ENCODE data around the gene COL5A1.
"Not testable (repeated sequence)": the region's sequence is repeated elsewhere in the genome, so short reads cannot be mapped to it uniquely, and the experiment has no call there.

Gene COL5A1

GRCh38 chr9:134678666-134679443, 37.3 kb downstream of the COL5A1 start:
- DNase-seq (ENCODE audit: low spot score), result no peak

DNA sequence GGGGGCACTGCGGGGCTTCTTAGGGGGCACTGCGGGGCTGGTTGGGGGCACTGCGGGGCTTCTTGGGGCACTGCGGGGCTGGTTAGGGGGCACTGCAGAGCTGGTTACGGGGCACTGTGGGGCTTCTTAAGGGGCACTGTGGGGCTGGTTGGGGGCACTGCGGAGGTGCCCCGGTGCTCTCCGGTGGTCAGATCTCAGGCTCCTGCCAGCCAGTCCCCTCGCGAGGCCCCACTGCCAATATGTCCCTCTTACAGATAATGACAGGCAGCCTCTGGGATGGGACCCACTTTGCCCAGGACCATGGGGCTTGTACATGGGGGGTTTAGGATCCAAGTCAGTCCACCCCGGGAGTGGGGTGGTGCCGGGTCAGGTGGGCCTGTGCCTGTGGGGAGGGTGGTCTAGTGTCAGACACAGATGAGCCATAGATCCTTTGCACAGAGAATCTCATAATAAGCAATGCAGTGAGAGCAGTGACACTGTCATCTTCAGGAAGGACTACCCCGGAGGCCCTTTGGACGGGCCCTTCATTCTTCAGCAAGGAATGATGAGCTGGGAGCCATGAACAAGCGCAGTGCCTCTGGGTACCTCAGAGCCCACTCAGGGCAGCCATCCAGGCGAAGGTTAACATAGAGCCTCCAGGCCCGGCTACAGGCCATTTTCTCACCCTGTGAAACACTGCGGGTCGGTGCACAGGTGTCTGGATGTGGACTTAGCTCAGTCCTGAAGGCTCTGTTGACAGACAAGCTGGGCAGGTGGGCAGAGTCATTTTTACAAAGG, 38.2 kb downstream of the COL5A1 start:
- no peak for DNase-seq (ENCODE audit: low spot score)

DNA sequence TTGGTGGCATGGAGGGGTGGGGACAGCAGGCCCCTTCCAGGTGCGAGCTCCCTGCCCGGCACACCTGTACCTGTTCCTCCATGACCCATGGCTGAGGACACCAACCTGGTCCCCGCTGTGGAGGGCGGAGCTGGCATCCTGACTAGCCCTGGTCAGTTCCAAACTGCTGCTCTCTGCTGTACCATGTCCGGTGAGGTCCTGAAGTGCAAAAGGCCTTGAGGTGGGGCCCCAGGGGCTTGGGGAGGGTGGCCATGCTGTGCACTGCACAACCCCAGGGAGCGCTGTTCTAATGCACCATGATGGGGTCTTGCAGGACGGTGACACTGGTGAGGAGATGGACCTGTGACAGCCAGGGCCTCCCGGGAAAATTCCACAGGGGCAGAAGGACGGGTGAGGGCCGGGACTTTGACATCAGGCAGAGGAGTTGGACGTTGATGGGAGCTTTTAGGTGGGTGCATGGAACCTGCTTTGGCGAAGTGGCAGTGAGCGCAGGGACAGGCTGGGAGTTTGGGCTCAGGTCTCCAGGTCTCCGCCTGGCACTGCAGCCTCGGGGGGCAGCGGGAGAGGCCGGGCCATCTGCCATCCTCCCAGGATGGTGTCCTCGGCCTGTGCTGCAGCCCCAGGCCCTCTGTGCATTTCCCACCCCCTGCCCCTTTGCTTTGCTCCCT, 38.9 kb downstream of the COL5A1 start:
- no peak for DNase-seq (ENCODE audit: low spot score)

- no peak for DNase-seq (ENCODE audit: low spot score)
Observed at GRCh38 chr9:134681061-134681661, 39.6 kb downstream of the COL5A1 start.

DNA sequence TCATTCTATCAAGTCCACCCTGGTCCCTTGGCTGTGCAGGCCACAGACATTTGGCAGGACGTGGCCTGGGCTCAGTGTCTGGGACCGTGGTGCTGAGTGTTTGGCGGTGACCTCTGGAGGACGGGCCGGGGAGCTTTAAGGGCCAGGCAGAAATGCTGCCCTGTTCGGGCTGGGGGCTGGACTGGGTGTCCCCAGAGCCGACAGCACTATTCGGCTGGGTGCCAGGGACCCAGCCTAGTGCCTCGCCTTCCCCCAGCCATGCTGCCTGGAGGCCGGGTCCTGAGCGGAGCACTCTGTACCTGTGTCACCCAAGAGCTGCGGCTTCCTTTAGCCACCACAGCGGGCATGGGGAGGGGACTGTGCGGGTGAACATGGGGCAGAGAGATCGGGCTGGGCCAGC, 40.4 kb downstream of the COL5A1 start:
- DNase-seq (ENCODE audit: low spot score), result no peak

DNA sequence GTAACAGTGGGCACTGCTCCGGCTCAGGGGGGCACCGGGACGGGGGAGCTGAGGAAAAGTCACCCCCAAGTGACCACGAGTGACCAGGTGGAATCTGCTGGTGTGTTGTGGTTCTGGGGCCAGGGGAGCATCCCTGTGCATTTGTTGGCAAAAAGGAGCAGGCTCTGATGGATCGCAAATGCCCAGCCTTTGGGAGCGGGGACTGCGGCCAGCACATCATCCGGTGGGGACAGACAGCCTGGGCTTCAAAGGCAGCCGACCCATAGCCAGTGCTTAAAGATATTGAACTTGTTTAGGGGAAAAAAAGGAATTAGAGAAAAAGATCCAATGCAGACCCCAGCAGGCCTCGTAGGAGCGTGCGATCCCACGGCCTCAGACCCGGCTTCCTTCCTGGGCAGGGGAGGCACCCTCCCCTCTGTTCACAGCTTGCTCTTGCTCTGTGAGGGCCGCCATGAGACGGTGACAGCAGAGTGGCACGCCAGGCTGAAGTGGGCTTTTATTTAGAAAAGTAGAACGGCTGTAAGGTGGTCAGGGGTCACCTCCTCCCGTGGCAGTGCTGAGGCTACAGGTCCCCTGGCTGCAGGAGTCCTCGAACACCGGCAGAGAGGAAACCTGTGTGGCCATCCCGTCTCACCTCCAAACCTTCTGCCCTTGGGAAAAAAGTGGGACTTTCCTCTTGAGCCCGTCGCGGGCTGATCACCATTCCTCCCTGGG, 41.2 kb downstream of the COL5A1 start:
- no peak for DNase-seq (ENCODE audit: low spot score)

GRCh38 chr9:134683714-134684374, 42.2 kb downstream of the COL5A1 start:
- DNase-seq (ENCODE audit: low spot score), result no peak

DNA sequence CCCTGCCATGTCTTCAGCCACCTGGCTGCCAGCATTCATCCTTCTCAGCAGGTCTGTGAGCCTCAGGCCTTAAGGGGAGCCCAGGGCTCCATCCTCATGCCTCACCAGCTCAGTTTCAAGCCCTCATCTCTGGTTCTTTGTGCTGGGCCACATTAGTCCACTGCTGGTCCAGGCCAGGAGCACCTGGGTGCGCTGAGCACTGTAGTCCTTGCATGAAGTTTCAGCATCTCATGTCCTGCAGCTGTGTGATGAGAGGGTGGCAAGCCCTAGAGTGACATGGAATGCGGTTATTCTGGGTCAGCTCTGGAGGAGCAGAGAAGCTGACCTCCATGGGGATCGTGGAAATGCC, 42.7 kb downstream of the COL5A1 start:
- no peak for DNase-seq (ENCODE audit: low spot score)

DNA sequence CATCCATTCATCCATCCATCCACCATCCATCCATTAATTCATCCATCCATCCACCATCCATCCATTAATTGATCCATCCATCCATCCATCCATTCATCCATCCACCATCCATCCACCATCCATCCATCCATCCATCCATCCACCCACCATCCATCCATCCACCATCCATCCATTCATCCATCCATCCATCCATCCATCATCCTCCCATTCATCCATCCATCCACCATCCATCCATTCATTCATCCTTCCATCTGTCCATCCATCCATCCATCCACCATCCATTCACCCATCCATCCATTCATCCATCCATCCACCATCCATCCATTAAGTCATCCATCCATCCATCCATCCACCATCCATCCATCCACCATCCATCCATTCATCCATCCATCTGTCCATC, 43.3 kb downstream of the COL5A1 start:
- not testable (repeated sequence) for DNase-seq (ENCODE audit: low spot score)

DNA sequence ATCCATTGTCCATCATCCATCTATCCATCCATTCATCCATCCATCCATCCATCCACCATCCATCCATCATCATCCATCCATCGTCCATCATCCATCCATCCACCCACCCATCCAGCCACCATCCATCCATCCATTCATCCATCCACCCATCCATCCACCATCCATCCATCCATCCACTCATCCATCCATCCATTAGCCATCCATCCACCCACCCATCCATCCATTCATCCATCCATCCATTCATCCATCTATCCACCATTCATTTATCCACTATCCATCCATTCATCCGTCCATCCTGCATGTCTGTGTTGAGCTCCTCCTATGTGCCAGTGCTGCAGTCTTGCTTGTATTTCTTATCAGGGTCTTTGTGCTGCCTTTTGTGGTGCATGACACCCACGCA, 44.2 kb downstream of the COL5A1 start:
- DNase-seq (ENCODE audit: low spot score), result no peak

DNA sequence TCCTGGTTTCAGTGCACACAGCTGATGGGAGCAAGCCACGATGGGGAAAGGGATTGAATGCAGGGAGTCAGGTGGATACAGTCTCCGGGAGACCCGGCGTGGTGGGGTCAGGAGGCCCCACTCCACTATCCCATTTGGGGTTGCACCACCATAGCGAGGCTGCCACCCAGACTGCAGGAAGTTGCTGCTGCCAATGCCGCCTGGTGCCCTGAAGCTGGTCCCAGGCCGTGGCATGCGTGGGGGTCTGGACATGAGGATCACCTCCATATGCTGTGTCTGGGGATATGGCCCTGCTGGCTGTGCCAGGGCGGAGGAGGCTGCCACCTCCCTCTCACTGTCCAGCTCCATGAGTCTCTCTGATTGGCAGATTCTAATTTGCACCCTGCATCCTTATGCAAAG, 45.3 kb downstream of the COL5A1 start:
- DNase-seq (ENCODE audit: low spot score), result no peak

GRCh38 chr9:134687556-134687955, 46.0 kb downstream of the COL5A1 start:
- no peak for DNase-seq (ENCODE audit: low spot score)

- DNase-seq (ENCODE audit: low spot score), result no peak
Observed at GRCh38 chr9:134688231-134688630, 46.6 kb downstream of the COL5A1 start.

- DNase-seq (ENCODE audit: low spot score), result no peak
Observed at GRCh38 chr9:134688661-134689320, 47.2 kb downstream of the COL5A1 start.

- DNase-seq (ENCODE audit: low spot score), result peak; percentile 17
Observed at GRCh38 chr9:134689321-134690181, 47.9 kb downstream of the COL5A1 start.

GRCh38 chr9:134690301-134690751, 48.7 kb downstream of the COL5A1 start:
- DNase-seq (ENCODE audit: low spot score), result no peak

DNA sequence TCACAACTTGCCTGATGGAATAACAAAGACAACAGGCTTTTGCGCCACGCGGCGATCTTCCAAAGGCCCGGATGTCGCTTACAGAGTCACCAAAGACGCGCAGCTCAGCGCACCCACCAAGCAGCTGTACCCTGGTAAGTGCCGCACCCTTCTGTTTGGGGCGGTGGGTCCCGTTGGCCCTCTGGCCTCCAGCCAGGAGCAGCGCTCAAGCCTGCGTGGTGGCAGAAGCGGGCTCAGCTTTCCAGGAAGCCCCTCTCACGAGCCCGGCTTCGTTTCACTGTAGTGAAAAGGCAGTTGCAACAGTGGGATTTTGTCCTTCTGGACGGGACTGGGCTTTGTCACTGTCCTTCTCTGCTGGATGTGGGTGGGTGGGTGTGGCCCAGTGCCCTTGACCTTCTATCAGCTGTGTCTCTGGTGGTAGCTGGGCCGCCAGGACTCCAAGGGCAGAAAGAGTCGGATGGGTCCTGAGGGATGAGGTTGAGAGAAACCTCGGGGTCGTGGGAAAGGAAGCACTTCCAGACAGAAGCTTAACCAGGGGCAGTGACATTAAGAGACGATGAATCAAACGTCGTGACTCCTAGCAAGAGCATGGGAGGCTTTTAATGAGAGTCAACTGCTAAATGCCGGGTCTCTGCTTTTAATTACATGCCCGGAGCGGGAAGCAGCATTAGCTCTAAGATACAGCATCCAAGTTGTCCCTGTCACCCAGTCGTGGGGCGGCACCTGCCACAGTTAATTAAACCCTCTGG, 49.5 kb downstream of the COL5A1 start:
- no peak for DNase-seq (ENCODE audit: low spot score)

GRCh38 chr9:134691695-134692572, 50.3 kb downstream of the COL5A1 start:
- DNase-seq (ENCODE audit: low spot score), result no peak

Measured in globus pallidus (tissue), 1 donor.